Endothelial cell of hepatic sinusoid (primary cell): ENCODE measurements around the gene INPP4B.

Experiments
- in situ Hi-C: cut with HindIII; loops from 2 replicates; pipeline ENCODE4 v1.10.0; 2017; ENCODE audit warnings: low sequenced_read_pairs

Gene INPP4B

GRCh38 chr4:142497606-142498005 lies 348.5 kb downstream of the INPP4B start:
- in situ Hi-C loops: no loop called here

- in situ Hi-C loops: no loop called here
Observed at GRCh38 chr4:142493255-142494110, 352.6 kb downstream of the INPP4B start.

GRCh38 chr4:142485452-142485851 lies 360.6 kb downstream of the INPP4B start:
- in situ Hi-C loops: no loop called here

GRCh38 chr4:142480244-142480643 lies 365.9 kb downstream of the INPP4B start:
- in situ Hi-C loops: no loop called here

- in situ Hi-C loops: no loop called here
Observed at GRCh38 chr4:142475663-142476062, 370.4 kb downstream of the INPP4B start.

- in situ Hi-C loops: no loop called here
Observed at GRCh38 chr4:142474398-142475087, 371.6 kb downstream of the INPP4B start.

- in situ Hi-C loops: no loop called here
Observed at GRCh38 chr4:142473960-142474338, 372.2 kb downstream of the INPP4B start.

GRCh38 chr4:142473218-142473959 lies 372.7 kb downstream of the INPP4B start:
- in situ Hi-C loops: no loop called here

GRCh38 chr4:142467088-142467487 lies 379.0 kb downstream of the INPP4B start:
- in situ Hi-C loops: no loop called here

- in situ Hi-C loops: no loop called here
Observed at GRCh38 chr4:142465526-142465925, 380.6 kb downstream of the INPP4B start.

- in situ Hi-C loops: no loop called here
Observed at GRCh38 chr4:142463206-142463605, 382.9 kb downstream of the INPP4B start.

GRCh38 chr4:142452161-142452855 lies 393.8 kb downstream of the INPP4B start:
- in situ Hi-C loops: no loop called here

GRCh38 chr4:142449771-142450373 lies 396.2 kb downstream of the INPP4B start:
- in situ Hi-C loops: no loop called here

- in situ Hi-C loops: no loop called here
Observed at GRCh38 chr4:142447009-142447408, 399.1 kb downstream of the INPP4B start.

- in situ Hi-C loops: no loop called here
Observed at GRCh38 chr4:142443469-142443868, 402.6 kb downstream of the INPP4B start.

- in situ Hi-C loops: no loop called here
Observed at GRCh38 chr4:142440093-142440492, 406.0 kb downstream of the INPP4B start.

- in situ Hi-C loops: no loop called here
Observed at GRCh38 chr4:142435599-142436235, 410.4 kb downstream of the INPP4B start.

GRCh38 chr4:142434519-142435224 lies 411.4 kb downstream of the INPP4B start:
- in situ Hi-C loops: no loop called here

- in situ Hi-C loops: no loop called here
Observed at GRCh38 chr4:142428715-142429114, 417.4 kb downstream of the INPP4B start.
